Astrocyte (in vitro differentiated cells and primary cell): ENCODE data around the gene KCNQ1.

Experiments
- EZH2 ChIP-seq: IDR thresholded peaks from 2 replicates; pipeline ENCODE4 v1.6.1; 2012; ENCODE audit warnings: mild to moderate bottlenecking, low read length, inconsistent platforms; ENCODE audit not compliant: insufficient read depth
- TF ChIP-seq, protein P1 (sequence below): IDR thresholded peaks from 2 replicates; pipeline ENCODE4 v1.5.1; 2011; ENCODE audit warnings: low read depth, mild to moderate bottlenecking, inconsistent platforms, low read length, moderate library complexity; ENCODE audit not compliant: insufficient read depth

DNA sequence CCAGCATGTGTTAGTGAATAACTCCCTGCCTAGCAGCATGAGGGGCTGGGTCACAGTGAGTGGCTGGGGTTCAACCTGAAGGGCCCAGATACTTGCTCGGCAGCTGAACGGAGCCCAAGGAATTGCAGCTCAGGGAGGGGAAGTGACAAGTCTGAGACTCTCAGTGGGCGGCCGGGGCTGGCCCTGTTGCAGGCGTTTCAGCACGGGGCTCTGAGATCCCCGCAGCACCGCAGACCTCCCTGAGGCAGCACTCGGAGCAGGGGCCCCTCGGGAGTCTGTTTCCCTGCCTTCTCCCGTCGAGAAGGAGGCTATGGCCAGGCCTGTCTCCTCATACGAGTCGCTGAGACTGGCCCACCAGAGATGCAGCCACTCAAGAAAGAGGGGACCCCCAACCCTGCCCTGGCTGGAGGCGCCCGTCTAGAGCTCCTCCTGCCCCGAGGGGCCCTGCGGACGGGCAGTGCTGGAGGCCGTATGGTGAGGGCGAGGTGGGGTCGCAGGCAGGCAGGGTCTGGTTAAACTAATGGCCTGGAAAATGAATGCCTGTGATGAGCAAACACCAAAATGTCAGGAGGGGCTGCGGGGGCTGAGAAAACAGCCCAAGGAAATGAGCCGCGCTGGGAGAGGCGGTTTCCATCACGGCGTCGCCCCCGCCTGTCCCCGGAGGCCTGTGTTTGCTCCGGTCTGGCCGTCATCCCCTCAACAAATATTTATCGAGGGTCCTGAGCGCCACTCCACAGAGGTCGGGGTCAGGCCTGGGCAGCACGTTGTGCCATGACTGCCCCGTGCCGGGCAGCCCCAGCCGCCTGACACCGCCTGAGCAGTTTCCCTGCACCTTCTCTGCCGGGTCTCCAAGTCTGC, 35.0 kb upstream of the KCNQ1 start:
- TF ChIP-seq, protein P1, sequence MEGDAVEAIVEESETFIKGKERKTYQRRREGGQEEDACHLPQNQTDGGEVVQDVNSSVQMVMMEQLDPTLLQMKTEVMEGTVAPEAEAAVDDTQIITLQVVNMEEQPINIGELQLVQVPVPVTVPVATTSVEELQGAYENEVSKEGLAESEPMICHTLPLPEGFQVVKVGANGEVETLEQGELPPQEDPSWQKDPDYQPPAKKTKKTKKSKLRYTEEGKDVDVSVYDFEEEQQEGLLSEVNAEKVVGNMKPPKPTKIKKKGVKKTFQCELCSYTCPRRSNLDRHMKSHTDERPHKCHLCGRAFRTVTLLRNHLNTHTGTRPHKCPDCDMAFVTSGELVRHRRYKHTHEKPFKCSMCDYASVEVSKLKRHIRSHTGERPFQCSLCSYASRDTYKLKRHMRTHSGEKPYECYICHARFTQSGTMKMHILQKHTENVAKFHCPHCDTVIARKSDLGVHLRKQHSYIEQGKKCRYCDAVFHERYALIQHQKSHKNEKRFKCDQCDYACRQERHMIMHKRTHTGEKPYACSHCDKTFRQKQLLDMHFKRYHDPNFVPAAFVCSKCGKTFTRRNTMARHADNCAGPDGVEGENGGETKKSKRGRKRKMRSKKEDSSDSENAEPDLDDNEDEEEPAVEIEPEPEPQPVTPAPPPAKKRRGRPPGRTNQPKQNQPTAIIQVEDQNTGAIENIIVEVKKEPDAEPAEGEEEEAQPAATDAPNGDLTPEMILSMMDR, result no peak
- no peak for TF ChIP-seq EZH2
